Loucy (cell line): ENCODE data around the gene SHC4.

Experiments used
- H2AFZ ChIP-seq: fragments of 200-600 bp; sonication (generic); 2 replicates; pipeline ENCODE4 v1.6.0; 2016; ENCODE audit warnings: antibody characterized with exemption, mild to moderate bottlenecking, low read length, moderate library complexity
- H3F3A ChIP-seq: fragments of 200-600 bp; 2 replicates; pipeline ENCODE4 v1.6.0; 2016; ENCODE audit warnings: antibody characterized with exemption, low read depth, mild to moderate bottlenecking
- H3K27me3 ChIP-seq: fragments of 200-600 bp; sonication (generic); 2 replicates; pipeline ENCODE4 v1.6.1; 2014; ENCODE audit warnings: low read length, mild to moderate bottlenecking; ENCODE audit not compliant: insufficient read depth, poor library complexity, severe bottlenecking
- H3K36me3 ChIP-seq: fragments of 200-600 bp; sonication (generic); 2 replicates; pipeline ENCODE4 v1.6.1; 2016; ENCODE audit warnings: low read length; ENCODE audit not compliant: insufficient read depth
- H3K4me1 ChIP-seq: fragments of 200-600 bp; sonication (generic); 2 replicates; pipeline ENCODE4 v1.5.1; 2014; ENCODE audit warnings: low read length, mild to moderate bottlenecking; ENCODE audit not compliant: insufficient read depth, poor library complexity, severe bottlenecking
- H3K4me2 ChIP-seq: fragments of 200-600 bp; sonication (generic); 2 replicates; pipeline ENCODE4 v1.6.0; 2014; ENCODE audit warnings: antibody characterized with exemption, low read length, low read depth, mild to moderate bottlenecking; ENCODE audit not compliant: poor library complexity, severe bottlenecking
- H3K4me3 ChIP-seq: fragments of 200-600 bp; sonication (generic); 2 replicates; pipeline ENCODE4 v1.5.1; 2014; ENCODE audit warnings: low read length, mild to moderate bottlenecking, mixed read lengths; ENCODE audit not compliant: poor library complexity, severe bottlenecking
- H3K79me2 ChIP-seq: fragments of 200-600 bp; sonication (generic); 2 replicates; pipeline ENCODE4 v1.6.1; 2014; ENCODE audit warnings: low read length; ENCODE audit not compliant: insufficient read depth
- H3K9ac ChIP-seq: fragments of 200-600 bp; sonication (generic); 2 replicates; pipeline ENCODE4 v1.6.0; 2014; ENCODE audit warnings: mild to moderate bottlenecking, low read depth, low read length, moderate library complexity; ENCODE audit not compliant: poor library complexity, severe bottlenecking
- H3K9me2 ChIP-seq: fragments of 200-600 bp; sonication (generic); replicated peaks from 2 replicates; pipeline ENCODE4 v1.6.1; 2016; ENCODE audit warnings: low read depth, low read length, mixed read lengths
- H3K9me3 ChIP-seq: fragments of 200-600 bp; sonication (generic); 2 replicates; pipeline ENCODE4 v1.6.1; 2014; ENCODE audit warnings: mild to moderate bottlenecking, antibody characterized with exemption, low read length, low read depth; ENCODE audit not compliant: insufficient read depth
- H4K20me1 ChIP-seq: fragments of 200-600 bp; sonication (generic); 2 replicates; pipeline ENCODE4 v1.6.0; 2014; ENCODE audit warnings: antibody characterized with exemption, low read length, mild to moderate bottlenecking; ENCODE audit not compliant: insufficient read depth, poor library complexity, severe bottlenecking
- EZH2phosphoT487 ChIP-seq: fragments of 200-600 bp; IDR thresholded peaks from 2 replicates; pipeline ENCODE4 v1.6.1; 2018; ENCODE audit warnings: antibody characterized with exemption, mild to moderate bottlenecking, moderate library complexity, borderline replicate concordance
- TF ChIP-seq, protein P1 (sequence below): fragments of 200-600 bp; sonication (generic); conservative IDR thresholded peaks from 2 replicates; pipeline ENCODE4 v1.5.1; 2014; ENCODE audit warnings: mild to moderate bottlenecking, antibody characterized with exemption, low read length

SHC4 gene

DNA sequence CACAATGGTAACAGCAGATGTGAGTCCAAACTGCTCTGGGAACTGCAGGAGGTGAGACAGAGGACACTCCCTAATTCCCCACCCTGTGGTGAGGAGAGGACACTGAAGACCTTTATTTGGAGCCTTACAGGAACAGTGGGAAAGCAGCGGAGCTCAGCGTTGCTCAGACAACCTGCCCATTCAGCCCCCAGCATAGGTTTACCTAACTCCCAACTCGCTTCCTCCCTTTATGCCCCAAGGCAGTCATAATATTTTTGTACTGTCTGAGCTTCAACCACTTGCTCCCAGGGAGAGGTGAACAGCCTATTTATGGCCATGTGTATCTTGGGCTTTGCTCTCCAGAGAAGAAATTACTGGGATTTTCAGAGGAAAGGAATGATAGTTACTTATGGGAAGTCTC, 34.1 kb downstream of the SHC4 start:
- no peaks in the 10 kb centered on the region for H3K36me3 ChIP-seq
- no peak overlapping the region for H3K4me3 ChIP-seq
- H3K9ac ChIP-seq = no peak overlapping the region
- peaks cover 18% of the 10 kb centered on the region for H3K4me1 ChIP-seq
- H3K27me3 ChIP-seq = no peaks in the 10 kb centered on the region
- H3K9me3 ChIP-seq = no peaks in the 10 kb centered on the region
- H4K20me1 ChIP-seq = no peaks in the 10 kb centered on the region
- no peaks in the 10 kb centered on the region for H3F3A ChIP-seq
- TF ChIP-seq, protein P1, sequence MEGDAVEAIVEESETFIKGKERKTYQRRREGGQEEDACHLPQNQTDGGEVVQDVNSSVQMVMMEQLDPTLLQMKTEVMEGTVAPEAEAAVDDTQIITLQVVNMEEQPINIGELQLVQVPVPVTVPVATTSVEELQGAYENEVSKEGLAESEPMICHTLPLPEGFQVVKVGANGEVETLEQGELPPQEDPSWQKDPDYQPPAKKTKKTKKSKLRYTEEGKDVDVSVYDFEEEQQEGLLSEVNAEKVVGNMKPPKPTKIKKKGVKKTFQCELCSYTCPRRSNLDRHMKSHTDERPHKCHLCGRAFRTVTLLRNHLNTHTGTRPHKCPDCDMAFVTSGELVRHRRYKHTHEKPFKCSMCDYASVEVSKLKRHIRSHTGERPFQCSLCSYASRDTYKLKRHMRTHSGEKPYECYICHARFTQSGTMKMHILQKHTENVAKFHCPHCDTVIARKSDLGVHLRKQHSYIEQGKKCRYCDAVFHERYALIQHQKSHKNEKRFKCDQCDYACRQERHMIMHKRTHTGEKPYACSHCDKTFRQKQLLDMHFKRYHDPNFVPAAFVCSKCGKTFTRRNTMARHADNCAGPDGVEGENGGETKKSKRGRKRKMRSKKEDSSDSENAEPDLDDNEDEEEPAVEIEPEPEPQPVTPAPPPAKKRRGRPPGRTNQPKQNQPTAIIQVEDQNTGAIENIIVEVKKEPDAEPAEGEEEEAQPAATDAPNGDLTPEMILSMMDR = no peak
- no peaks in the 10 kb centered on the region for H3K79me2 ChIP-seq
- no peaks in the 10 kb centered on the region; the same call in 1 of the 2 replicates for H3K9me2 ChIP-seq
- no peak overlapping the region for H3K4me2 ChIP-seq
- no peak overlapping the region for H2AFZ ChIP-seq

DNA sequence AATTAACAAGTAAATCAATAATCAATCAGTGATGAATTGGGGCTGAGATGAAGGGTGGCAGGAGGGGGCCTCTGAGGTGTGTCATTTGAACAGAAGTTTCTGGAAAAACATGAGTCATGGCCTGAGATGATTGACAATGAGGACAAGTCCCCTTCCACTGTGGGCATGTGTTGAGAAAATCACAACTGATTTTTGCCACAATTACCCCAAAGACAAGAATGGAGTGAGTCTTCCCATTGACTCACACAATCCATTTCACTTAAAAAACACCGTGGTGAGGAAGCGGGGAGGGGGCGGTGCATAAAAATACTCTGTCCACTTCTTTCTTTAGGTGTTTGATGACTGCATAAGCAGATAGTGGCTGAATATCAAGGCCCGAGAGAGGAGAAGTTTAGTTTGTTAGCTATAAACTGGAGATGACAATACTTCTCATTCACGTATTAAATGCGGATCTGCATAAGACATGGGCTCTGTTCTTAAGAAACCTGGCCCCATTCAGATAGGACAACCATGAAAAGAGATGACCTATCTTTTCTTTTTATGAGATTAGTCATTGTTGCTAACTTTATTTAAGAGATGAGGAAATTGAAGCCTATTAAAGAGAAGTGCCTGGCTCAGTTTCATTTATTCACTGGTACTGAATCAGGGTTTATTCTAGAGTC, 34.7 kb downstream of the SHC4 start:
- no peak overlapping the region for H2AFZ ChIP-seq
- H3K9me2 ChIP-seq = no peaks in the 10 kb centered on the region; the same call in 1 of the 2 replicates
- H3K9me3 ChIP-seq = no peaks in the 10 kb centered on the region
- no peak overlapping the region for H3K4me3 ChIP-seq
- H3K4me2 ChIP-seq = no peak overlapping the region
- H3K4me1 ChIP-seq = peaks cover 25% of the 10 kb centered on the region
- no peak for TF ChIP-seq EZH2phosphoT487
- TF ChIP-seq, protein P1 = no peak
- H3K9ac ChIP-seq = no peak overlapping the region
- no peaks in the 10 kb centered on the region for H3K79me2 ChIP-seq
- H3K36me3 ChIP-seq = no peaks in the 10 kb centered on the region
- H4K20me1 ChIP-seq = no peaks in the 10 kb centered on the region
- H3K27me3 ChIP-seq = no peaks in the 10 kb centered on the region
- H3F3A ChIP-seq = no peaks in the 10 kb centered on the region

DNA sequence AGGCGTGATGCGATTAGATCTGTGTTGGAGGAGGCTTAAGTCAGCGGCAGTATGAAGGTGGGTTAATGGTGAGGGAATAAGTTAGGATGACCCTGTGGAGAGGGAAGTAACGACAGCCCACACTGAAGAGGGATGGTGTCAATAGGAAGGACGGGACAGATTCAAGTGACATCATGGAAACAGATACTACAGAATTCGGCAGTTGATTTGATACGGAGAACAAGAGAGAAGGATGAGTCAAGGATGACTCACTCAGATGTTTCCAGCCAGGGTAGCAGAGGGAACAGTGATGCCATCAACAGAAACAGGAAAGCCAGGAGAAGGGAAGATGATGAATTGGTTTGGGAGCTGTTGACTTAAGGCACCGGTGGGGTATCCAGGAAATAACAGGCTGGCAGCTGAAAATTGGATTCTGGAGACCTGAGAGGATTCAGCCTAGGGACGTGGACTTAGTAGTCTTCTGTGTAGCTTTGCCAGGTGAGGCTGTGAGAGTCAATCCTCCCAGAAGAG, 38.0 kb downstream of the SHC4 start:
- Histone ChIP-seq H3K9ac (no peak overlapping the region), H3K9me3 (no peaks in the 10 kb centered on the region), H3K79me2 (no peaks in the 10 kb centered on the region), H3K27me3 (no peaks in the 10 kb centered on the region), H3K36me3 (no peaks in the 10 kb centered on the region), H3K4me3 (no peak overlapping the region), H3K4me1 (peaks cover 25% of the 10 kb centered on the region), H2AFZ (no peak overlapping the region), H3F3A (no peaks in the 10 kb centered on the region), H4K20me1 (no peaks in the 10 kb centered on the region), H3K9me2 (no peaks in the 10 kb centered on the region), H3K4me2 (peak overlapping the region; percentile 53)
- TF ChIP-seq, protein P1 = no peak
- no peak for TF ChIP-seq EZH2phosphoT487
